ENCODE data around the gene DPCD. TPM values are rescaled to one million over a fixed set of nuclear protein-coding genes. Genes with fewer than 3 reads are reported as not detected.
A peak's percentile ranks its signal among the peaks of the same experiment; 100 is the strongest.

Gene DPCD
- total RNA-seq, 1 experiment from 2014 or later, result 39.5 TPM

GRCh38 chr10:101595591-101596433, 7.7 kb downstream of the DPCD start:
- CTCF ChIA-PET, result interaction anchor here (1.3 kb wide), 1 partner anchor 185 kb away, joined by 4 read pairs; no protein-coding TSS in a partner anchor

More at GRCh38 chr10:101595591-101596433, 7.7 kb downstream of the DPCD start:
- ATAC-seq (no peak), DNase-seq (ENCODE audit: low read depth, low spot score) (no peak)
- Histone ChIP-seq H4K20me1 (ENCODE audit: insufficient read depth) (no peaks in the 10 kb centered on the region), H3K9me3 (ENCODE audit: control insufficient read depth in 1 of 2, insufficient read depth in 1 of 2, low read depth in 1 of 2, low read length in 2 of 2) (no peaks in the 10 kb centered on the region), H3K9ac (ENCODE audit: low read length) (no peak overlapping the region), H2AFZ (ENCODE audit: low read depth, low read length, poor library complexity, severe bottlenecking) (no peak overlapping the region), H3K36me3 (ENCODE audit: control insufficient read depth in 1 of 2, insufficient read depth in 2 of 2, low read length in 2 of 2) (peaks cover 0 to 8% of the 10 kb centered on the region in 2 experiments; a peak in 2 of 4 replicates), H3K79me2 (ENCODE audit: insufficient read depth, low read length) (no peaks in the 10 kb centered on the region), H3K4me2 (ENCODE audit: low read length) (no peak overlapping the region), H3K27ac (ENCODE audit: low read depth, low read length) (no peak overlapping the region), H3K4me1 (ENCODE audit: control insufficient read depth in 1 of 2, insufficient read depth in 2 of 2, low read length in 2 of 2) (no peaks in the 10 kb centered on the region), H3K9me2 (ENCODE audit: insufficient read depth) (no peaks in the 10 kb centered on the region), H3K4me3 (replicated peaks in 1 of 2; ENCODE audit: low read depth in 1 of 2, low read length in 2 of 2) (no peak overlapping the region), H3K27me3 (ENCODE audit: insufficient read depth, low read length) (no peaks in the 10 kb centered on the region)
- no TSS peak for BruUV-seq (replicated peaks)
- intact Hi-C loops (cut with micrococcal nuclease), result no loop called here
- ChIA-PET RAD21 (ENCODE audit: low non-redundant PET in 1 of 2, low total read pairs in 2 of 2, uncharacterized antibody in 2 of 2, unreplicated experiment in 2 of 2) (no interaction called here), POLR2A (no interaction called here)
- TF ChIP-seq CTCF (IDR thresholded peaks at IDR 0.05 in 2 of 3, conservative IDR thresholded peaks at IDR 0.05 in 1 of 3; ENCODE audit: borderline replicate concordance in 1 of 3, insufficient read depth in 1 of 3, low read depth in 2 of 3, low read length in 2 of 3), result 0 out of 6 replicates have a peak, but pooled peaks of 1 of the 3 experiments have one; percentile 4
- TF ChIP-seq YY1 (IDR thresholded peaks at IDR 0.05; ENCODE audit: extremely low read depth, insufficient replicate concordance, low read depth, low read length), result no peak
- TF ChIP-seq REST (IDR thresholded peaks at IDR 0.05; ENCODE audit: low read depth), result no peak
- TF ChIP-seq POLR2A (IDR thresholded peaks at IDR 0.05; ENCODE audit: borderline replicate concordance, extremely low read depth, insufficient read depth, insufficient read length), result no peak
- TF ChIP-seq TCF7L2 (IDR thresholded peaks at IDR 0.05; ENCODE audit: borderline replicate concordance, extremely low read depth, insufficient read depth, insufficient read length), result no peak

All from HCT116 (cell line).